BE2C (cell line): ENCODE results near the gene EYS.
"Not testable (repeated sequence)": the region's sequence is repeated elsewhere in the genome, so short reads cannot be mapped to it uniquely, and the experiment has no call there.

Experiments
- DNase-seq: peaks from one replicate; pipeline ENCODE4 v3.0.0-alpha.2; 2020
- H3K27me3 ChIP-seq: fragments of 250-450 bp; sonication (Bioruptor Pico); 2 replicates; pipeline ENCODE4 v1.5.1; 2020; ENCODE audit warnings: mild to moderate bottlenecking
- H3K36me3 ChIP-seq: fragments of 250-450 bp; sonication (Bioruptor Pico); 2 replicates; pipeline ENCODE4 v1.5.1; 2020; ENCODE audit warnings: mild to moderate bottlenecking
- H3K4me1 ChIP-seq: fragments of 250-450 bp; sonication (Bioruptor Pico); 2 replicates; pipeline ENCODE4 v1.5.1; 2020
- H3K4me3 ChIP-seq: 2 replicates; pipeline ENCODE4 v1.5.1; 2011; ENCODE audit warnings: low read depth, low read length
- H3K9me3 ChIP-seq: fragments of 250-450 bp; sonication (Bioruptor Pico); 2 replicates; pipeline ENCODE4 v1.5.1; 2020
- TF ChIP-seq, protein P1 (sequence below): IDR thresholded peaks from 2 replicates; pipeline ENCODE4 v1.5.1; 2012; ENCODE audit warnings: mild to moderate bottlenecking, low read depth, low read length

Gene EYS

DNA sequence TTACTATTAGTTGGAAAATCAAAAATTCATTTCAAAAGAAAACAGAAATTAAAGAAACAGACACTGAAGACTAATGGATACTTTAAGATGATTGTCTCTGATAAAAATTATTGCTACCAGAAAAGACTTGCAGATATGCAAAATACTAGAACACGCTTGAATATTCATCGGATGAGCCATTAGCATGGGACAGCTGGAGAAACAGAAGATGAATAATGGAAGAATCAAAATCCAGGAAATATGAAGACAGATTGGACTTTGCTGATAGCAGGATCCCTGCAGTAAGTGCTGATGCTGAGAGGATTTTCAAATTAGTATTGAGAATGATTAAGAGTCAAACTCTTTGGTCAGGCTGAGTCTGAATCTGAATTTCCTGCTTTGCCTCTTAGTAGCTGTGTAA is 169.4 kb downstream of the EYS start:
- TF ChIP-seq, protein P1, sequence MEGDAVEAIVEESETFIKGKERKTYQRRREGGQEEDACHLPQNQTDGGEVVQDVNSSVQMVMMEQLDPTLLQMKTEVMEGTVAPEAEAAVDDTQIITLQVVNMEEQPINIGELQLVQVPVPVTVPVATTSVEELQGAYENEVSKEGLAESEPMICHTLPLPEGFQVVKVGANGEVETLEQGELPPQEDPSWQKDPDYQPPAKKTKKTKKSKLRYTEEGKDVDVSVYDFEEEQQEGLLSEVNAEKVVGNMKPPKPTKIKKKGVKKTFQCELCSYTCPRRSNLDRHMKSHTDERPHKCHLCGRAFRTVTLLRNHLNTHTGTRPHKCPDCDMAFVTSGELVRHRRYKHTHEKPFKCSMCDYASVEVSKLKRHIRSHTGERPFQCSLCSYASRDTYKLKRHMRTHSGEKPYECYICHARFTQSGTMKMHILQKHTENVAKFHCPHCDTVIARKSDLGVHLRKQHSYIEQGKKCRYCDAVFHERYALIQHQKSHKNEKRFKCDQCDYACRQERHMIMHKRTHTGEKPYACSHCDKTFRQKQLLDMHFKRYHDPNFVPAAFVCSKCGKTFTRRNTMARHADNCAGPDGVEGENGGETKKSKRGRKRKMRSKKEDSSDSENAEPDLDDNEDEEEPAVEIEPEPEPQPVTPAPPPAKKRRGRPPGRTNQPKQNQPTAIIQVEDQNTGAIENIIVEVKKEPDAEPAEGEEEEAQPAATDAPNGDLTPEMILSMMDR, result no peak
- Histone ChIP-seq H3K27me3 (no peaks in the 10 kb centered on the region), H3K9me3 (no peaks in the 10 kb centered on the region), H3K4me3 (no peak overlapping the region), H3K4me1 (no peaks in the 10 kb centered on the region; the same call in 1 of the 2 replicates), H3K36me3 (no peaks in the 10 kb centered on the region)
- no peak for DNase-seq

DNA sequence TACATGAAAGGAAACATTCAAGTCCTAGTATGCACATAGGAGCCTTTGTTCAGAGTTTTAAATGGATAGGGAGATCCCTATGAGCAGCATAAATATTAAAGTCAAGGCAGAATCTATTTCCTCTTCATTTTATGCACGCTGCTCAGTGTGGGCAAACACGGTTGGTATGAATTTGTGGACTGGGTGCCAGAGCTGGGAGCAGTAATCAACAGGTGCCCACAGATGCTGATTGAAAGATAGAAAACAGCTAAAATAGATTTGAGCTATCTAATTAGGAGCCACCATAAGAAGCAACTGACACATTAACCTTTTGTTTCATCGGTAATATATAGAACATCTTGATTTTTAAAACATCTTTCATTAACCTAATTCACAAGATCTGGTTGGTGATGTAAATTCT is 175.5 kb downstream of the EYS start:
- TF ChIP-seq, protein P1, result no peak
- no peak for DNase-seq
- no peaks in the 10 kb centered on the region for H3K27me3 ChIP-seq
- no peaks in the 10 kb centered on the region for H3K36me3 ChIP-seq
- H3K9me3 ChIP-seq, result no peaks in the 10 kb centered on the region
- no peak overlapping the region for H3K4me3 ChIP-seq
- no peaks in the 10 kb centered on the region; the same call in none of the 2 replicates for H3K4me1 ChIP-seq

DNA sequence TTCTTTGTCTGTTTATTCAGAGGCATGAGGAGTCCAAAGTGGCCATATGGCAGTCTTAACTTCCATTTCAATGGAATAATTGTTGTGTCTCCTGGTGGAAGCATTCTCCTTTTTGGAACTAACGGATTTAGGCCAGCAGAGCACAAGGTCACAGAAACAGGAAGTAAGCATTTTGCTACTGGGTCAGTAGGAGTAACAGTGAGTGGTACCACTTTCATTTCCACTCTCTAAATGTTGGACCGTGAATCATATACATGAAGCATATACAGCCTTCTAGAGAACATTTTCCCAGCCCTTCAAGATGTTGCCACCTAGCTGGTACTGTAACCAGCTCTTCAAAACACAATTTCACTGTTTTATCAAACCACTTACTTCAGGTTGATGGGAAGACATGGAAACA is 182.8 kb downstream of the EYS start:
- TF ChIP-seq, protein P1, result no peak
- no peaks in the 10 kb centered on the region for H3K9me3 ChIP-seq
- no peak overlapping the region for H3K4me3 ChIP-seq
- no peaks in the 10 kb centered on the region for H3K36me3 ChIP-seq
- H3K4me1 ChIP-seq, result no peaks in the 10 kb centered on the region; the same call in 1 of the 2 replicates
- H3K27me3 ChIP-seq, result no peaks in the 10 kb centered on the region
- no peak for DNase-seq

DNA sequence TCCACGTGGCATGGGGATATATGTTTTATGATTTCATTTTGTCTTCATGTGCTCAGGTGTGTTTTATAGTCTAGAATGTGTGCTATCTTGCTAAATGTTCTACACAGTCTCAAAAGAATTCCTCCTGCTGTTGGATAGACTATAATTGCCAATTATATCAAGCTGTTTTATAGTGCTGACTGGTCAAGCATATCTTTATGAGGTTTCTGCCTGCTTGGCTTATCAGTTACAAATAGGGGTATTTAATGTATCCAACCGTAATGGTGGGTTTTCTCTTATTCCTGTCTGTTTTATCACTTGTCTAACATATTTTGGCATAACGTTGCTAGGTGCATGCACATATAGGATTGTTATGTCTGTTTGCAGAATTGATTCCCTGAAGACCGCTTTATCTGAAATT is 201.3 kb downstream of the EYS start:
- TF ChIP-seq, protein P1, result no peak
- Histone ChIP-seq H3K9me3 (no peaks in the 10 kb centered on the region), H3K27me3 (no peaks in the 10 kb centered on the region), H3K4me3 (no peak overlapping the region), H3K4me1 (peaks cover 3% of the 10 kb centered on the region; the same call in 1 of the 2 replicates), H3K36me3 (no peaks in the 10 kb centered on the region)
- no peak for DNase-seq

DNA sequence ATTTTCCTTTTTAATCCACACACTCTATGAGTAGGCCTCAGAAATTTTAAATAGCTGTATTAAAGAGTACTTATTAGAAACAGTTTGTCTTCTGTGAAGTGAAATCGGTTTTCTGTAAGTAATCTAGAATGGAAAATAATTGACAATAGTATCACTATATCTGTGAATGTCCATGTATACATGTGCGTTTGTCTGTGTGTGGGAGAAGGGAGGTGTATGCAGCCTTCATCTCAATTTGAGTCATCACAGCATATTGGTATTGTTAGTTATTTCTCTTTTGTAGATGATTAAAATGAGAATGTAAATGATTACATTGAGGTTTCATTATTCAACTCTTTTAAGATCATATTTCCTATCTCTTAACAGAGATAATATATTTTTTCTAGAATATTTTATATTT is 206.0 kb downstream of the EYS start:
- no peak for DNase-seq
- TF ChIP-seq, protein P1, result no peak
- H3K36me3 ChIP-seq, result no peaks in the 10 kb centered on the region
- H3K4me1 ChIP-seq, result peaks cover 3% of the 10 kb centered on the region; the same call in 1 of the 2 replicates
- no peak overlapping the region for H3K4me3 ChIP-seq
- no peaks in the 10 kb centered on the region for H3K9me3 ChIP-seq
- H3K27me3 ChIP-seq, result no peaks in the 10 kb centered on the region

DNA sequence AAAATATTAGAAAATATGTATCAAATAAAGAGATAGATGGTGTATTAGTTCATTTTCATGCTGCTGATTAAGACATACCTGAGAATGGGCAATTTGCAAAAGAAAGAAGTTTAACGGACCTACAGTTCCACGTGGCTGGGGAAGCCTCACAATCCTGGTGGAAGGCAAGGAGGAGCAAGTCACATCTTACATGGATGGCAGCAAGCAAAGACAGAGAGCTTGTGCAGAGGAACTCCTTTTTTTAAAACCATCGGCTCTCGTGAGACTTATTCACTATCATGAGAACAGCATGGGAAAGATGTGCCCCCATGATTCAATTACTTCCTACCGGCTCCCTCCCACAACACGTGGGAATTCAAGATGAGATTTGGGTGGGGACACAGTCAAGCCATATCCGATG is 223.4 kb downstream of the EYS start:
- H3K4me1 ChIP-seq, H3K36me3 ChIP-seq: not testable (repeated sequence)

DNA sequence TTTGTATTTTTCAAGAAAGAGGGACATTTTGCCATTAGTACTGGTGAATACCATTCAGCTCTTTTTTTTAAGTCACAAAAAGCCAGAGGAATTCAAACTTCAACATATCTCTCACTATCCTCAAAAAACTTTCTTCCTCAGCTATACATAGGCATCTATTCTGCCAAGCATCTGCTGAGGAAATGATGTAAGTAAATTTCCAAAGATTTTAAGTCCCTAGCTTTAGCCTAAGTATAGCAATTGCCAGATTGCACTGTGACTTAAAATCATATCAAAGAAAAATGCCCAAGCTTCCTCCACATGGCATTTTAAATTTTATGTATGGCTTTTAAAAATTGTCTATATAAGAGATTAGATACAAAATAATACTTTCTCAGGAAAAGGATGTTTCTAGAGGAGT is 237.4 kb downstream of the EYS start:
- no peaks in the 10 kb centered on the region for H3K27me3 ChIP-seq
- H3K4me1 ChIP-seq, result no peaks in the 10 kb centered on the region
- no peak for DNase-seq
- H3K4me3 ChIP-seq, result no peak overlapping the region
- TF ChIP-seq, protein P1, result no peak
- H3K9me3 ChIP-seq, result no peaks in the 10 kb centered on the region
- no peaks in the 10 kb centered on the region for H3K36me3 ChIP-seq

More for the DNA sequence above, 223.4 kb downstream of the EYS start:
- not testable (repeated sequence) for H3K27me3 ChIP-seq, DNase-seq, H3K9me3 ChIP-seq, H3K4me3 ChIP-seq
